Brain microvascular endothelial cell (primary cell): ENCODE data around the gene POU2F1.
A peak's percentile ranks its signal among the peaks of the same experiment; 100 is the strongest.

Source experiments
- DNase-seq: peaks from one replicate; pipeline ENCODE4 v3.0.0-alpha.2; 2020
- H3K27ac ChIP-seq: fragments of 250-450 bp; sonication (Bioruptor Pico); 2 replicates; pipeline ENCODE4 v1.5.1; 2020; ENCODE audit warnings: mild to moderate bottlenecking, moderate library complexity
- H3K27me3 ChIP-seq: fragments of 250-450 bp; sonication (Bioruptor Pico); replicated peaks from 2 replicates; pipeline ENCODE4 v1.5.1; 2020; ENCODE audit warnings: mild to moderate bottlenecking
- H3K36me3 ChIP-seq: fragments of 250-450 bp; sonication (Bioruptor Pico); replicated peaks from 2 replicates; pipeline ENCODE4 v1.5.1; 2020; ENCODE audit warnings: mild to moderate bottlenecking
- H3K4me3 ChIP-seq: 2 replicates; pipeline ENCODE4 v1.5.1; 2011; ENCODE audit warnings: low read depth, mild to moderate bottlenecking, control low read depth, low read length, moderate library complexity
- CTCF ChIP-seq: IDR thresholded peaks from 2 replicates; pipeline ENCODE4 v1.5.1; 2011; ENCODE audit warnings: low read depth, mild to moderate bottlenecking, moderate library complexity, low read length, control low read depth, inconsistent platforms; ENCODE audit errors: missing control alignments
- in situ Hi-C: cut with HindIII; loops from 2 replicates; pipeline ENCODE4 v1.10.0; 2017; ENCODE audit warnings: low sequenced_read_pairs, low pct_ligation_motif_present

Gene POU2F1

GRCh38 chr1:167212025-167212424 is 8.7 kb upstream of the POU2F1 start:
- in situ Hi-C loops, result no loop called here

GRCh38 chr1:167216809-167217208 is 3.9 kb upstream of the POU2F1 start:
- no peak for DNase-seq
- H3K36me3 ChIP-seq, result no peaks in the 10 kb centered on the region
- in situ Hi-C loops, result no loop called here
- no peak for TF ChIP-seq CTCF
- H3K27ac ChIP-seq, result no peak overlapping the region
- no peaks in the 10 kb centered on the region for H3K27me3 ChIP-seq
- H3K4me3 ChIP-seq, result no peak overlapping the region

More at GRCh38 chr1:167212025-167212424, 8.7 kb upstream of the POU2F1 start:
- no peaks in the 10 kb centered on the region for H3K27me3 ChIP-seq
- no peak for DNase-seq
- H3K4me3 ChIP-seq, result no peak overlapping the region
- H3K27ac ChIP-seq, result no peak overlapping the region
- no peaks in the 10 kb centered on the region for H3K36me3 ChIP-seq
- no peak for TF ChIP-seq CTCF

GRCh38 chr1:167219194-167219593 is 1.5 kb upstream of the POU2F1 start:
- H3K27ac ChIP-seq, result no peak overlapping the region
- TF ChIP-seq CTCF, result no peak
- DNase-seq, result no peak
- in situ Hi-C loops, result no loop called here
- no peaks in the 10 kb centered on the region for H3K27me3 ChIP-seq
- H3K36me3 ChIP-seq, result no peaks in the 10 kb centered on the region
- H3K4me3 ChIP-seq, result peak overlapping the region; percentile 98

- Histone ChIP-seq H3K4me3 (peak overlapping the region; percentile 98), H3K36me3 (no peaks in the 10 kb centered on the region), H3K27ac (no peak overlapping the region), H3K27me3 (no peaks in the 10 kb centered on the region)
- TF ChIP-seq CTCF, result peak; percentile 8
- peak; percentile 62 for DNase-seq
- in situ Hi-C loops, result no loop called here
Measured at GRCh38 chr1:167219646-167220536, 795 bp upstream of the POU2F1 start.

- in situ Hi-C loops, result no loop called here
- peak overlapping the region; percentile 67 for H3K27ac ChIP-seq
- peak overlapping the region; percentile 72 for H3K4me3 ChIP-seq
- no peaks in the 10 kb centered on the region for H3K36me3 ChIP-seq
- DNase-seq, result no peak
- no peak for TF ChIP-seq CTCF
- H3K27me3 ChIP-seq, result no peaks in the 10 kb centered on the region
Measured at GRCh38 chr1:167221126-167221737, 546 bp downstream of the POU2F1 start.
